Stimulated activated CD4-positive, alpha-beta T cell treated with anti-CD3 and anti-CD28 coated beads, Interleukin-15, amount 100 ng/mL, for 48 hours (primary cell): Measurements from ENCODE around the gene HCLS1.
A peak's percentile ranks its signal among the peaks of the same experiment; 100 is the strongest.
"Not testable (repeated sequence)": the region's sequence is repeated elsewhere in the genome, so short reads cannot be mapped to it uniquely, and the experiment has no call there.

ENCODE experiments used
- DNase-seq, 2 donors: peaks; one replicate each; pipeline ENCODE4 v3.0.0-alpha.2; 2020; ENCODE audit warnings: low read depth in 2 of 2

Gene HCLS1

GRCh38 chr3:121660356-121661171 is at the start of gene HCLS1:
TSS of gene HCLS1 (minus strand) at chr3:121660903. CDS start at chr3:121658347, 2,556 bp downstream.
- peak; percentile 51 to 54 for DNase-seq

GRCh38 chr3:121710347-121710746 is 49.6 kb upstream of the HCLS1 start:
- no peak for DNase-seq

GRCh38 chr3:121707531-121708273 is 47.0 kb upstream of the HCLS1 start:
- DNase-seq: no peak

GRCh38 chr3:121705541-121705940 is 44.8 kb upstream of the HCLS1 start:
- DNase-seq: no peak

GRCh38 chr3:121703973-121704372 is 43.3 kb upstream of the HCLS1 start:
- no peak for DNase-seq

GRCh38 chr3:121698901-121699300 is 38.2 kb upstream of the HCLS1 start:
- DNase-seq: no peak

- DNase-seq: no peak
These were observed 37.8 kb upstream of the HCLS1 start for GRCh38 chr3:121698476-121698875.

GRCh38 chr3:121696186-121696585 is 35.5 kb upstream of the HCLS1 start:
- DNase-seq: no peak

- no peak for DNase-seq
These were observed 31.5 kb upstream of the HCLS1 start for GRCh38 chr3:121692010-121692699.

GRCh38 chr3:121690777-121691405 is 30.2 kb upstream of the HCLS1 start:
- DNase-seq: no peak

GRCh38 chr3:121688747-121689146 is 28.0 kb upstream of the HCLS1 start:
- DNase-seq: not testable (repeated sequence)

- DNase-seq: no peak
These were observed 21.1 kb upstream of the HCLS1 start for GRCh38 chr3:121681792-121682191.

GRCh38 chr3:121677141-121677540 is 16.4 kb upstream of the HCLS1 start:
- DNase-seq: no peak

GRCh38 chr3:121670676-121671075 is 10.0 kb upstream of the HCLS1 start:
- no peak for DNase-seq

- DNase-seq: no peak
These were observed 6.6 kb upstream of the HCLS1 start for GRCh38 chr3:121667333-121667732.

GRCh38 chr3:121665488-121665887 is 4.8 kb upstream of the HCLS1 start:
- DNase-seq: no peak

GRCh38 chr3:121663171-121663847 is 2.6 kb upstream of the HCLS1 start:
- DNase-seq: no peak

- no peak for DNase-seq
These were observed 2.0 kb upstream of the HCLS1 start for GRCh38 chr3:121662742-121663141.

- no peak for DNase-seq
These were observed 673 bp upstream of the HCLS1 start for GRCh38 chr3:121661376-121661775.

GRCh38 chr3:121659586-121659985 is 1.1 kb downstream of the HCLS1 start:
- no peak for DNase-seq

- DNase-seq: no peak
These were observed 1.8 kb downstream of the HCLS1 start for GRCh38 chr3:121658716-121659435.
